MM.1S (cell line): ENCODE results near the gene LSMEM2.

Experiments
- EZH2 ChIP-seq: fragments of 300-600 bp; sonication (generic); optimal IDR thresholded peaks from 2 replicates; pipeline ENCODE3; 2017; ENCODE audit warnings: low read depth, mild to moderate bottlenecking, antibody characterized with exemption, low read length, mixed read lengths
- EZH2phosphoT487 ChIP-seq: fragments of 300-600 bp; sonication (generic); IDR thresholded peaks from 2 replicates; pipeline ENCODE4 v1.6.1; 2018; ENCODE audit warnings: antibody characterized with exemption, low read length
- TF ChIP-seq, protein P1 (sequence below): fragments of 300-600 bp; sonication (generic); IDR thresholded peaks from 2 replicates; pipeline ENCODE4 v1.5.1; 2016; ENCODE audit warnings: antibody characterized with exemption, low read length, mixed read lengths

DNA sequence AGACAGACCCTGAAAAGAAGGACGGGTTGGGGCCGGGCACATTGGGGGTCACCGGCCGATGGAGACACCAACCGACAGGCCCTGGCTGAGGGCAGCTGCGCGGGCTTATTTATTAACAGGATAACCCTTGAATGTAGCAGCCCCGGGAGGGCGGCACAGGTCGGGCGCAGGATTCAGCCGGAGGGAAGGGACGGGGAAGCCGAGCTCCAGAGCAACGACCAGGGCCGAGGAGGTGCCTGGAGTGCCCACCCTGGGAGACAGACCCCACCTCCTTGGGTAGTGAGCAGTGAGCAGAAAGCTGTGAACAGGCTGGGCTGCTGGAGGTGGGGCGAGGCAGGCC is 2.2 kb upstream of the LSMEM2 start:
- TF ChIP-seq, protein P1, sequence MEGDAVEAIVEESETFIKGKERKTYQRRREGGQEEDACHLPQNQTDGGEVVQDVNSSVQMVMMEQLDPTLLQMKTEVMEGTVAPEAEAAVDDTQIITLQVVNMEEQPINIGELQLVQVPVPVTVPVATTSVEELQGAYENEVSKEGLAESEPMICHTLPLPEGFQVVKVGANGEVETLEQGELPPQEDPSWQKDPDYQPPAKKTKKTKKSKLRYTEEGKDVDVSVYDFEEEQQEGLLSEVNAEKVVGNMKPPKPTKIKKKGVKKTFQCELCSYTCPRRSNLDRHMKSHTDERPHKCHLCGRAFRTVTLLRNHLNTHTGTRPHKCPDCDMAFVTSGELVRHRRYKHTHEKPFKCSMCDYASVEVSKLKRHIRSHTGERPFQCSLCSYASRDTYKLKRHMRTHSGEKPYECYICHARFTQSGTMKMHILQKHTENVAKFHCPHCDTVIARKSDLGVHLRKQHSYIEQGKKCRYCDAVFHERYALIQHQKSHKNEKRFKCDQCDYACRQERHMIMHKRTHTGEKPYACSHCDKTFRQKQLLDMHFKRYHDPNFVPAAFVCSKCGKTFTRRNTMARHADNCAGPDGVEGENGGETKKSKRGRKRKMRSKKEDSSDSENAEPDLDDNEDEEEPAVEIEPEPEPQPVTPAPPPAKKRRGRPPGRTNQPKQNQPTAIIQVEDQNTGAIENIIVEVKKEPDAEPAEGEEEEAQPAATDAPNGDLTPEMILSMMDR, result no peak
- TF ChIP-seq EZH2 (no peak), EZH2phosphoT487 (no peak)
